SK-N-SH (cell line): ENCODE results near the gene ABCD2. TPM values are rescaled to one million over a fixed set of nuclear protein-coding genes. Genes with fewer than 3 reads are reported as not detected.

ENCODE experiments used
- CTCF ChIA-PET: fragments of 300-600, 350-600 bp; formaldehyde crosslinking; extraction: SDS; loops from one replicate; lab custom pipeline; 2021; lab: Yijun Ruan, JAX
- POLR2A ChIA-PET: fragments of 350-600 bp; sonication (Branson Sonifier 250); formaldehyde crosslinking; extraction: SDS; loops from one replicate; lab custom pipeline; 2020; ENCODE audit warnings: antibody characterized with exemption, inconsistent platforms; lab: Yijun Ruan, JAX
- DNase-seq: peaks from one replicate; pipeline ENCODE4 v3.0.0; 2012
- H2AFZ ChIP-seq: fragments of 200-600 bp; sonication (generic); 2 replicates; pipeline ENCODE4 v1.8.1; 2016; ENCODE audit warnings: antibody characterized with exemption, mild to moderate bottlenecking, low read depth
- H3F3A ChIP-seq: fragments of 200-600 bp; sonication (generic); replicated peaks from 2 replicates; pipeline ENCODE3; 2016; ENCODE audit warnings: antibody characterized with exemption, mild to moderate bottlenecking; ENCODE audit not compliant: insufficient read depth
- H3K27ac ChIP-seq, 2 experiments: fragments of 200-500 bp in 1 of 2; fragments of 200-600 bp in 1 of 2; sonication (Bioruptor generic) in 1 of 2; sonication (generic), shearing (Covaris generic) in 1 of 2; 2 replicates each; pipeline versions ENCODE4 v1.5.1 to v1.6.1; 2014 to 2016; ENCODE audit warnings: low read depth in 2 of 2, inconsistent platforms in 1 of 2, low read length in 1 of 2, mild to moderate bottlenecking in 1 of 2, mixed read lengths in 1 of 2
- H3K27me3 ChIP-seq: fragments of 200-600 bp; sonication (generic), shearing (Covaris generic); 2 replicates; pipeline ENCODE4 v1.6.1; 2016; ENCODE audit warnings: mixed run types; ENCODE audit not compliant: insufficient read depth
- H3K36me3 ChIP-seq, 2 experiments: fragments of 200-500 bp in 1 of 2; fragments of 200-600 bp in 1 of 2; sonication (Bioruptor generic) in 1 of 2; sonication (generic) in 1 of 2; replicated peaks in 1 of 2; 2 replicates each; pipeline versions ENCODE3 to v1.5.1; 2014 to 2016; ENCODE audit warnings: low read length in 1 of 2, mild to moderate bottlenecking in 1 of 2; ENCODE audit not compliant: insufficient read depth in 2 of 2, control insufficient read depth in 1 of 2
- H3K4me1 ChIP-seq, 2 experiments: fragments of 200-500 bp in 1 of 2; fragments of 200-600 bp in 1 of 2; sonication (Bioruptor generic) in 1 of 2; sonication (generic), shearing (Covaris generic) in 1 of 2; 2 replicates each; pipeline versions ENCODE4 v1.5.1 to v1.6.1; 2014 to 2016; ENCODE audit warnings: low read depth in 1 of 2, low read length in 1 of 2, mixed run types in 1 of 2; ENCODE audit not compliant: insufficient read depth in 2 of 2, control insufficient read depth in 1 of 2
- H3K4me2 ChIP-seq: fragments of 200-600 bp; sonication (generic), shearing (Covaris generic); 2 replicates; pipeline ENCODE4 v1.6.1; 2017; ENCODE audit warnings: mixed run types
- H3K4me3 ChIP-seq, 2 experiments: fragments of 200-500 bp in 1 of 2; fragments of 200-600 bp in 1 of 2; sonication (Bioruptor generic) in 1 of 2; sonication (generic), shearing (Covaris generic) in 1 of 2; 2 replicates each; pipeline versions ENCODE4 v1.5.1 to v1.8.1; 2014 to 2016; ENCODE audit warnings: low read depth in 2 of 2, inconsistent platforms in 1 of 2, low read length in 1 of 2, mild to moderate bottlenecking in 1 of 2, mixed read lengths in 1 of 2, moderate library complexity in 1 of 2
- H3K79me2 ChIP-seq: fragments of 200-600 bp; sonication (generic); 2 replicates; pipeline ENCODE4 v1.8.1; 2017; ENCODE audit warnings: mild to moderate bottlenecking; ENCODE audit not compliant: insufficient read depth
- H3K9ac ChIP-seq: fragments of 200-600 bp; sonication (generic); 2 replicates; pipeline ENCODE4 v1.6.1; 2017; ENCODE audit warnings: mixed run types
- H3K9me2 ChIP-seq: fragments of 200-600 bp; sonication (generic); 2 replicates; pipeline ENCODE4 v1.6.1; 2017; ENCODE audit warnings: mixed run types
- H3K9me3 ChIP-seq: fragments of 200-600 bp; sonication (generic); 2 replicates; pipeline ENCODE4 v1.6.1; 2017; ENCODE audit warnings: mixed run types, mild to moderate bottlenecking, moderate library complexity
- H4K20me1 ChIP-seq: fragments of 200-600 bp; sonication (generic); 2 replicates; pipeline ENCODE4 v1.6.1; 2017; ENCODE audit warnings: mild to moderate bottlenecking, mixed run types; ENCODE audit not compliant: insufficient read depth
- MAX ChIP-seq: IDR thresholded peaks from 2 replicates; pipeline ENCODE4 v1.4.0; 2012; ENCODE audit warnings: low read depth
- MEF2A ChIP-seq: IDR thresholded peaks from 2 replicates; pipeline ENCODE4 v1.4.0; 2012; ENCODE audit warnings: low read depth, borderline replicate concordance
- MXI1 ChIP-seq: IDR thresholded peaks from 2 replicates; pipeline ENCODE4 v1.6.1; 2012; ENCODE audit warnings: mild to moderate bottlenecking, low read depth, low read length, improper control_type of control experiment
- NFIC ChIP-seq: IDR thresholded peaks from 2 replicates; pipeline ENCODE4 v1.4.0; 2012; ENCODE audit warnings: borderline replicate concordance
- NRF1 ChIP-seq: IDR thresholded peaks from 2 replicates; pipeline ENCODE4 v1.6.1; 2012; ENCODE audit warnings: low read depth, mild to moderate bottlenecking, low read length
- PBX3 ChIP-seq: IDR thresholded peaks from 2 replicates; pipeline ENCODE4; 2012
- RAD21 ChIP-seq: IDR thresholded peaks from 2 replicates; pipeline ENCODE4 v1.6.1; 2012; ENCODE audit warnings: mild to moderate bottlenecking, low read length
- RCOR1 ChIP-seq: fragments of 150-350 bp; IDR thresholded peaks from 2 replicates; pipeline ENCODE4 v1.6.1; 2017; ENCODE audit warnings: antibody characterized with exemption, low read length
- REST ChIP-seq: IDR thresholded peaks from 2 replicates; pipeline ENCODE4 v1.6.1; 2012; ENCODE audit warnings: mild to moderate bottlenecking, low read depth, low read length, moderate library complexity
- TCF12 ChIP-seq: IDR thresholded peaks from 2 replicates; pipeline ENCODE4 v1.4.0; 2012
- ZBTB33 ChIP-seq: IDR thresholded peaks from 2 replicates; pipeline ENCODE4 v1.4.0; 2012; ENCODE audit warnings: low read depth, borderline replicate concordance
- WGBS: methylation state at CpG from one replicate; pipeline ENCODE4 v1.1.6; 2017; ENCODE audit warnings: low lambda C conversion rate; 5-methylcytosine and 5-hydroxymethylcytosine counted together
- polyA plus RNA-seq, 3 experiments: library from polyadenylated mRNA; depleted of rRNA; stranded (reverse); fragments of >200 nt; gene quantifications; 2 replicates each; pipeline ENCODE4 v1.2.3, GENCODE V29; 2012

ABCD2 gene
- polyA plus RNA-seq, 1 of the 3 experiments (the other 2 are of a cell fraction) = 0.02 TPM

- H3K27ac ChIP-seq = no peak overlapping the region
- no peaks in the 10 kb centered on the region for H3K27me3 ChIP-seq
- CTCF ChIA-PET = interaction anchor here (0.9 kb wide), 1 partner anchor 15 kb away, joined by 3 read pairs; no protein-coding TSS in a partner anchor
- no peaks in the 10 kb centered on the region for H3K9me3 ChIP-seq
- no peaks in the 10 kb centered on the region for H3F3A ChIP-seq
- TF ChIP-seq PBX3 (no peak), RAD21 (no peak), MEF2A (no peak), MAX (no peak), ZBTB33 (no peak)
- TF ChIP-seq, all 33 proteins: peak for 0
- Histone ChIP-seq H3K9ac (no peak overlapping the region), H3K79me2 (no peaks in the 10 kb centered on the region), H3K4me1 (no peaks in the 10 kb centered on the region), H3K4me2 (no peak overlapping the region), H3K9me2 (no peaks in the 10 kb centered on the region), H2AFZ (no peak overlapping the region), H3K36me3 (no peaks in the 10 kb centered on the region), H4K20me1 (no peaks in the 10 kb centered on the region), H3K4me3 (no peak overlapping the region)
- POLR2A ChIA-PET = no interaction called here
- no peak for DNase-seq
These were observed 47.1 kb downstream of the ABCD2 start for GRCh38 chr12:39572551-39572950.

- Histone ChIP-seq H3K27ac (no peak overlapping the region), H4K20me1 (no peaks in the 10 kb centered on the region), H2AFZ (no peak overlapping the region), H3K9me2 (no peaks in the 10 kb centered on the region), H3K79me2 (no peaks in the 10 kb centered on the region), H3K4me2 (no peak overlapping the region), H3K4me1 (no peaks in the 10 kb centered on the region), H3K4me3 (no peak overlapping the region), H3K27me3 (no peaks in the 10 kb centered on the region), H3K36me3 (no peaks in the 10 kb centered on the region), H3K9ac (no peak overlapping the region), H3K9me3 (no peaks in the 10 kb centered on the region), H3F3A (no peaks in the 10 kb centered on the region)
- TF ChIP-seq REST (no peak), NRF1 (no peak), RCOR1 (no peak), MXI1 (no peak), NFIC (no peak), TCF12 (no peak)
- 34% methylated on average over 4 of the region's 4 CpGs for WGBS
- no peak for DNase-seq
- CTCF ChIA-PET = no interaction called here
- POLR2A ChIA-PET = no interaction called here
These were observed 48.3 kb downstream of the ABCD2 start for GRCh38 chr12:39571351-39571750.
